ENCODE results near the gene PTPRU.
"Not testable (repeated sequence)": the region's sequence is repeated elsewhere in the genome, so short reads cannot be mapped to it uniquely, and the experiment has no call there.

Gene PTPRU

DNA sequence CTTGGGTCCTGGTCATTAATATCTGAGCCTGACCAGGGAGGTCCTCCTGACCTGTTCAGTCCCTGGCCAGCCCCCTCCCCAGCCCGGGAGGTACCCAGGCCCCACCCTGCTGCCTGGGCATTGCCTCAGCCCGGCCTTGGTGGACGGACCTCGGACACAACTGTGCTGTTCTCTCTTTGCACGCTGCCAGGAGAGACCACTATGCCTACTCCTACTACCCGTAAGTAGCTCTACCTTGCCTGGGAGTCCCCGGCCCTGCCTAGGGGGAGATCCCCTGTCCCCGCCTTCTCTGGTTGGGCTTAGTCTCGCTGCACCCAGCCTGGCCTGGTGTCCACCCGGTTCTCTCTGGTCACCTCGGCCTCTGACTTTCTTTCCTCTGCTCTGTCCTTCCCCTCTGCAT, 53.2 kb downstream of the PTPRU start:
- DNase-seq (ENCODE audit: low read depth in 2 of 2) = no peak

DNA sequence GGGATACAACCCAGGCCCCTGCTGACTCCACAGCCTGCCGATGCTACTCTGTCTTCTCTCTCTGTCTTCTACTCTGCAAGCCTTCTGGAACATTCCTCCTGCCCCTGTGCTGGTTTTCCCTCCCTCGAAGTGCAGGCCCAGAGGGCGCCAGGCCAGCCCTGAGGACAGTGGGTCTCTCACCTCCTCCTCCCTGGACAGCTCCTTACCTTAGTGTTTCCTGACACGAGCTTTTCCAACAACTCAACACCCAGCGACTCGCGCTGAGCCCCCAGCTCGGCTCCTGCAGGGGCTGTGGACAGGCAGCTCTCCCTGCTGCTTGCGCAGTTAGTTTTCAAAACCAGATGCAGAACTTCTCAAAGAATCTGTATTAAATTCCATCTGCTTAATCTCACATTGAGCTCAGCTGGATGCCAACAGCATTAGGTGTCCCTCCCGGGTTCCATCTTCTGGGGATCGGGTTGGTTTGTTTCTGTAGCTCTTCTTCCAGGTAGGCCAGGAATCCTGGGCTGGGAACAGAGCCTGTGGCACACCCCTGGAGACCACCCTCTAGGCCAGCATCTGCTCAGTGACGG, 54.2 kb downstream of the PTPRU start:
- no peak for DNase-seq (ENCODE audit: low read depth in 2 of 2)

DNA sequence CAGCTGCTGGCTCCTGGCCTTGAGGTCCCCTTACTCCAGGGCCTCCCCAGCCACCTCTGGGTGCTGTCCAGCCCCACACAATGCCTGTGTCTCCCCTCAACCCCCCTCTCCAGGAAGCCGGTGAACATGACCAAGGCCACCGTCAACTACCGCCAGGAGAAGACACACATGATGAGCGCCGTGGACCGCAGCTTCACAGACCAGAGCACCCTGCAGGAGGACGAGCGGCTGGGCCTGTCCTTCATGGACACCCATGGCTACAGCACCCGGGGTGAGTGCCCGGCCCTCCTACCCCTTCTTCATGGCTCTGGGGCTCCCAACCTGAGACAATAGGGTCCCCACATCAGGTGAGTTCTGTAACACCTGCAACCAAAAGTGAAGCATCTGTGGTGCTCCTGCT, 55.4 kb downstream of the PTPRU start:
- DNase-seq (ENCODE audit: low read depth in 2 of 2) = no peak

DNA sequence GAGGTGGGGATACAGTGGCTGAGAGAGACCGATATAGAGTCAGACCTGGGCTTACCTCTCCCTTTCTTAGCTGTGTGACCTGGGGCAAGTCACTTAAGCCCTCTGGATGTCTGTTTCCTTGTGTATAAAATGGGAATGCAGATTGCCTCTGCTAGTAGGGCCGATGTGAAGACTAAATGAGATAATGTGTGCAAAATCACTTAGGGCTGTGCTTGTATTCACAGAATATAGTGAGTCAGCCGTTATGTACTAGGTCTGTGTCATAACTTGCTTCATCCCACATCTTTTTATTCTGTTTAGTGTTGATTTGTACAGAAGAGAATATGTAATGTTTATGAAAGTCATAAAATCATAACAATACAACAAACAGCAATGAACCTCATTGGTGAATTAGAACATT, 56.0 kb downstream of the PTPRU start:
- no peak for DNase-seq (ENCODE audit: low read depth in 2 of 2)

DNA sequence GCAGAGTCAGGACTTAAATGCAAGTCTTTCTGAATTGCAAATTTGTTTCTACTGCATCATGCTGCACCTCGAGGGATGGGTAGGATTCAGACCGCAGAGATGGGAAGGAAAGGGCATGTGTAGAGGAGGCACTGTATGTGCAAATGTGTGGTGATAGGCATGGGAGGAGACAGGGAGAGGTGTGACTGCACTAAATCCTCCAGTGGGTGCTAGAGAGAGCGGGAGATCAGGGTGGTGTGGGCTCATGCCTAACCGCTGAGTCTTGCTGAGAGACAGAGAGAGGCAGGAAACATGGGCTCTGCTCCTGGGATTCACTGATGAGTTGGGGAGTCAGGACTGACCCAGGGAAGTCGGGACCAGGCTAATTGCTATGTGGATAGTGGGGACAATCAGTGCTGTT, 61.1 kb downstream of the PTPRU start:
- no peak for DNase-seq (ENCODE audit: low read depth in 2 of 2)

DNA sequence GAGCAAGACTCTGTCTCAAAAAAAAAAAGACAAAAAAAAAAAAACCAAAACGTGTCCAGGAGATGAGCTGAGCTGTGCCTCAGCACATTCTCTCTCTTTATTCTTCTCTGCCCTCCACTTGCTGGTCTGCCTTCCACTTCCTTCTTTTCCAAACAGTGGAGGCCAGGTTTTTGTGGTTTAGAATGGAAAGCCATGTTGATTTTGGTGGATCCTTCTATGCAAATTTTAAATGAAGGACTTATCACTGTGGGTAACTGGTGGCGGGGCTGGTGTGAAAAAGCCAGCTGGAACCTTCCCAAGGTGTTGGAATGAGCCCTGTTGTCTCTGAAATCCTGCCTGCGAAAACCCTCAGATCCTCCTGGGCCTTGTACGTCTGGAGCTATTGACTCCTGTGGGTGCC, 61.9 kb downstream of the PTPRU start:
- DNase-seq (ENCODE audit: low read depth in 2 of 2) = no peak

DNA sequence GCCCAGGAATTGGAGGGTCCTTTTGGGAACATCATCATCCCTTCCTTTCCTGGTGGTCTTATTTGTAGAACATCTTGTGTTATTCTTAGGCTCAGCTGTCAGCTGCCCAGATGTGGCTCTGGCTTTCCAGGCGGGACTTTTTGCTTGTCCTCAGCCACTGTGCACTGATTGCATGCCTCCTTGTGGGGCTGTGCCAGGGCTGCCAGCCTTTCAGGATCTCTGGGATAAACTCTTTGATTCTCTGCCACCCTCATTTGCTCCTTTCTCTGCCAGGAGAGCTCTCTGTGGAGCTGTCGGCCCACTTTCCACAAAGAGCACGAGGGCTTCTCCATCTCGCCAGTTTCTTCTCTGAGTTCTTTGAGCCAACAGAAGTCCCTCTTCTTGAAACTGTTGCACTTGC, 63.1 kb downstream of the PTPRU start:
- DNase-seq (ENCODE audit: low read depth in 2 of 2) = no peak

DNA sequence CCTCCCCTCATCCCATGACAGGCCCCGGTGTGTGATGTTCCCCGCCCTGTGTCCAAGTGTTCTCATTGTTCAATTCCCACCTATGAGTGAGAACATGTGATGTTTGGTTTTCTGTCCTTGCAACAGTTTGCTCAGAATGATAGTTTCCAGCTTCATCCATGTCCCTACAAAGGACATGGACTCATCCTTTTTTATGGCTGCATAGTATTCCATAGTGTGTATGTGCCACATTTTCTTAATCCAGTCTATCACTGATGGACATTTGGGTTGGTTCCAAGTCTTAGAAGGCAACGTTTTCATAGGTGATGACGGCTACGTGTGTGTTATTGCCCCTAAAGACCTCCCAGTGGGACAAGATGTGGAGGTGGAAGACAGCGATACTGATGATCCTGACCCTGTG, 65.4 kb downstream of the PTPRU start:
- not testable (repeated sequence) for DNase-seq (ENCODE audit: low read depth in 2 of 2)

DNA sequence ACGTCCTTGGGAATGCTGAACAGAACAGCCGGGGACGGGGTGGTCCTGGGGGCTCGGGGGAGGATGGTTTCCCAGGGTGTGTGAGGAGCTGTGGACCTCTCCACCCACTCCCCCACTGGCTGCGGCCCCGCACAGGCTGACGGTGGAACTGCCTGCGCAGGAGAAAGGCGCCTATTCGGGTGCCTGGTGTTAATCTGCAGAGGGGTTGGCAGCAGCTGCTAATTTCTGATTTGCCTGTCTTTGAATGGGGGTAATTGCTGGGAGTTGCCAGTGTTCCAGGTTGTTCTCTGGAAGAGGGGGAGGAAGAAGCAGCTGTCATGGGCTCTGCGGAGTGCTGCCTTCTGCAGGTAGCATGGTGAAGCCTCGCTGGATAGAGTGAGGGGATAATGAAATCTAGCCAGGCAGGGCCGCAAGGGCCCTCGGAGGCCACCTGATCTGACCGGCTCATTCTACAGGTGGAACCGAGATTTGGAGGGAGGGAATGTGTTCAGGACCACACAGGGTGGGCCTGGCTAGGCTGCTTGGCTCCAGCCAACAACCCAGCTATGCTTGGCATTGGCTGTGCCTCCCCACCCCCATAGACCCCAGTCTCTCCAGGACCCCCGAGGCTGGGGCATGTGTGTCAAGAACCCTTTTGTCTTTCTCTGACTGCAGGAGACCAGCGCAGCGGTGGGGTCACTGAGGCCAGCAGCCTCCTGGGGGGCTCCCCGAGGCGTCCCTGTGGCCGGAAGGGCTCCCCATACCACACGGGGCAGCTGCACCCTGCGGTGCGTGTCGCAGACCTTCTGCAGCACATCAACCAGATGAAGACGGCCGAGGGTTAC, 67.1 kb downstream of the PTPRU start:
- DNase-seq (ENCODE audit: low read depth in 2 of 2) = no peak

DNA sequence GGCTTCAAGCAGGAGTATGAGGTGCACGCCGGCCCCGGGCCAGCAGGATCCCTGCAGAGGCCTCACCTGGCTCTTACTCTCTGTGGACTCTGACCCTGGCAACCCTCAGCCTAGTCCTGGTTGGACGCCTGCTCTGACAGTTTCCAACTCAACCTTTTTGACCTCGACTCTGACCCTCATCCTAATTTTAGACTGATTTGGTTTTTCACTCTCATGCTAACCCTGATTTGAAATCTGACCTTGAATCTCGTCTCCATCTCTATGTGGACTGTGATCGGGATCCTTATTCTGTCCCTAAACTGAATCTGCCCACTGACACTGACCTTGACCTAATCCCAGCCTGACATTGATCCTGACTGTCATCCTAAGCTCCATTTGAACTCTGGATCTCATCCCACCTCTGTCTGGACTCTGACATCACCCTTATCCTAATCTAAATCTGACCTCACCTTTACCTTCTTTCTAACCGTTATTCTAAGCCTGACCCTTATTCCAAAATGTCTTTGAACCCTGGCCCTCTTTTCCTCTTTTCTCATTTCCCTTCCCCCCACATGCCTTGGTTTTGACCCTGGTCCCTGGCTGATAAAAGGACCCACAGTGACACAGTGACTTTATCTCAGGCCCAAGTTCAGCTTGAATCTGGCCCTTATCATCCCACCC, 67.8 kb downstream of the PTPRU start:
- no peak for DNase-seq (ENCODE audit: low read depth in 2 of 2)

DNA sequence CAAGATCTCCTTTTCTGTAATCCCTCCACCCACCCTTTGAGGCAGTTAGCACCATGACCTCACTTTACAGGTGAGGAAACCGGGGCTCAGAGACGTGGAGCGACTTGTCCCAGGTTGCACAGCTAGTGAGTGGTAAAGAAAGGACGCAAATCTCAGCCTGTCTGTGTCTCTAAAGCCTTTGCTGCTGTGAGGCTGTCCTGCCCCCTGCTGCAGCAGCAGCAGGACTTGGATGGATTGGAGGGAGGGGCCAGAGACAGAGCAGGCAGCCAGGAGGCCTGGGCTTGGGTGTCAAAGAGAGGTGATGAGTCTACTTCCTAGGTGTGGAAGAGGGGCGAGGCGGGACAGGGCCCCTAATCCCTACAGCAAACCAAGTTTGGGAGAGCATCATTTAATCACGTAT, 69.6 kb downstream of the PTPRU start:
- no peak for DNase-seq (ENCODE audit: low read depth in 2 of 2)

DNA sequence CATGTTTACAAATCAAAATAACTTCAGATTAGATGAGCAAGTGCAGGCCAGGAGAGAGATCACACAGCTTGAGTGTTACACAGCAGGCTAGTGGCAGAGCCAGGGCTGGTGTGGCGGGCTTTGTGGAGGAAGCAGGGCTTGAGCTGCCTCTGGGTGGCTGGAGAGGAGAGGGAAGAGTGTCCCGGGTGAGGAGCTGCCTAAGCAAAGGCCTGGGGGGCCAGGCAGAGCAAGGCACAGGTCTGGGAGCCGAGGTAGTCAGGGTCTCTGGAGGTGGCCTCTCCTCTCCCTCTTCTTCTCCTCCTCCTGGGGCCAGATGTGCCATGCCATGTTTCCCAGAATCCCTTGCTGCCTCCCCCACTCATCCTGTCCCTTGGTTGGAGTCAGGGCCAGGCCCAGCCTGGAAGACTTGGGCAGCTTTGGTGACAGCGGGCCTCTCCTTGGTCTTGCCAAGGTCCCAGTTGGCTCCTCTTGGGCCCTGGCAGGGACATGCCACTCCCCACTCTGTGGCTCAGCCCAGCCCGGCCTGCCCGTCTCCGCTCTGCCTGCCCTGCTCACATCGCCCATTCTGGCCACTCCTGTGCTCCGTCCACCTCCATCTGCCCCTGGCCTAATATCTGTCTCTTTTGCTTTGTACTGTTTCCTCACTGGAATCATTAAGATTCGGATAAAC, 70.3 kb downstream of the PTPRU start:
- no peak for DNase-seq (ENCODE audit: low read depth in 2 of 2)

DNA sequence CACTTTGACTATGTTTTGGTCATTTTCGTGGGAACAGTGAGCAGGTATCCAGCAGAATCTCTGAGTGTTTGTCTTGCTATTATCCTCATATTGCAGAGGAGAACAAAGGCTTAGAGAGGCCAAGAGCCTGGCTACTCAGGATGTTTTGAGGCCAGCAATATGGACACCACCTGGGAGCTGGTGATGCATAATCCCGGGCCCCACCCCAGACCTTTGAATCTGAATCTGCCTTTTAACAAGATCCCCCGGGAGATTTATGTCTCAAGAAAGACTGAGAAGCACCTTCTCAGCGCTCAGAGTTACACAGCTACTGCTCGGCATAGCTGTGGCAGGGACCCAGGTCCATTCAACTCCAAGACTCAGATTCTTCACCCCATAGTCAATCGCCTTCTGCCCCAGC, 72.8 kb downstream of the PTPRU start:
- no peak for DNase-seq (ENCODE audit: low read depth in 2 of 2)

DNA sequence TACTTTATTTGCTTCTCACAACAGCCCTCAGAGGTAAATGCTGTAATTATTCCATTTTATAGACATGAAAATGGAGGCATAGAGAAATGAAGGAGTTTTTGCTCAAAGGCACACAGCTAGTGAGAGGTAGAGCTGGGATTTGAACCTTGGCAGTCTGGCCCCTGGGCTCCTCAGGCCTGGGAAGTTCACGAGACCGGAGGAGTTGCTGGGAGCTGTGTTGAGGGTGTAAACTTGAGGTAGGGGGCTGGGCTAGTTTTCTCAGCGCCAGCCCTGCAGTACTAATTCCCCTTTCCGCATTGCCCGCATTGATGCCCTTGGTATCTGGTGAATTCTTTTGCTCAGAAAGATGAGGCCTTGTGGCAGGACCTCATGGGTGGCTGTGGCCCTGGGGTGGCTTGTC, 73.3 kb downstream of the PTPRU start:
- no peak for DNase-seq (ENCODE audit: low read depth in 2 of 2)

DNA sequence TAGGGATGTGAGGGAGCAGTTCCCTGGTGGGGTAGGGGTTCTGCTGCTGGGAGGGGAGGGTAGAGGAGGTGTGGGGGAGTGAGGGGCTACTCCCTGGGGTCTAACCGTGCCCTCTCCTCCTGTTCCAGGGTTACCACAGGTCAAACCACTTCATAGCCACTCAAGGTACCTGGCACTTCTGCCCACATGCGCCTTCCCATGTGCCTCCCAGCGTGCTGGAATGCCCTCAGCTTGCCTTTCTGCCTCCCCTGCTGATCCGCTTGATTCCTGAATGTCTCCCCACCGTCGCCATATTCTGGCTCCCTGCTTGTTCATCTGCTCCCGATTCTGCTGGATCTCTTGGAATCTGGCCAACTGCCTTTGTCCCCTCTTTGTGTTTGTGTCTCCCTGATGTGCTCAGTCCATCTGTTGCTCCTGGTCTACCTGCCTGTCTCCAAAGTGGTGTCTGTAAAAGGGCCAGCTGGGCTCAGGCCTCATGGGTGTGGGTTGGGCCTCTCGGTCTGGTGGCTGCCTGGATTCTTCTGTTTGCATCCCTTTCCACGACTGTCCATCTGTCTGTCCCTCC, 74.4 kb downstream of the PTPRU start:
- DNase-seq (ENCODE audit: low read depth in 2 of 2) = no peak

DNA sequence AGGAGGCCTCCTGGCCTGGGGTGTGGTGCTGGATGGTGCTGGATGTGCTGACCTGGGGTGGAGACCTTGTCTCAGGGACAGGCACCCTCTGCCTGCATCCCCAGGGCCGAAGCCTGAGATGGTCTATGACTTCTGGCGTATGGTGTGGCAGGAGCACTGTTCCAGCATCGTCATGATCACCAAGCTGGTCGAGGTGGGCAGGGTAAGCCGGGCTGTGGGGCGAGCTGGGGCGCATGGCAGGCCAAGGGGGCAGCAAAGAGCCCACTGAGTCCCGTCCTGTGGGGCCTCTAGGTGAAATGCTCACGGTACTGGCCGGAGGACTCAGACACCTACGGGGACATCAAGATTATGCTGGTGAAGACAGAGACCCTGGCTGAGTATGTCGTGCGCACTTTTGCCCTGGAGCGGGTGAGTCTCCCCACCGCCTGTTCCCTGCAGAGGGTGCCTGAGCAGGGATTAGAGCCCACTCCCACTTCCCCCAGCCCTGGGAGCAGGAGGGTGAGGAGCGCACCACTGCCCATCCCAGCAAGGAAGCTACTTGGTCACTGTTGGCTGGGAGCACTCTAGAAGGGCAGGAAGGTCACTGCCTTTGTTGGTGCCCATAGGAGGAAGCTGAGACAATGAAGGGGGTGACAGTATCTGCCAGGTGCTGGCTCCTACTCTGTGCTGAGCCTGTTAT, 75.2 kb downstream of the PTPRU start:
- DNase-seq (ENCODE audit: low read depth in 2 of 2) = no peak

DNA sequence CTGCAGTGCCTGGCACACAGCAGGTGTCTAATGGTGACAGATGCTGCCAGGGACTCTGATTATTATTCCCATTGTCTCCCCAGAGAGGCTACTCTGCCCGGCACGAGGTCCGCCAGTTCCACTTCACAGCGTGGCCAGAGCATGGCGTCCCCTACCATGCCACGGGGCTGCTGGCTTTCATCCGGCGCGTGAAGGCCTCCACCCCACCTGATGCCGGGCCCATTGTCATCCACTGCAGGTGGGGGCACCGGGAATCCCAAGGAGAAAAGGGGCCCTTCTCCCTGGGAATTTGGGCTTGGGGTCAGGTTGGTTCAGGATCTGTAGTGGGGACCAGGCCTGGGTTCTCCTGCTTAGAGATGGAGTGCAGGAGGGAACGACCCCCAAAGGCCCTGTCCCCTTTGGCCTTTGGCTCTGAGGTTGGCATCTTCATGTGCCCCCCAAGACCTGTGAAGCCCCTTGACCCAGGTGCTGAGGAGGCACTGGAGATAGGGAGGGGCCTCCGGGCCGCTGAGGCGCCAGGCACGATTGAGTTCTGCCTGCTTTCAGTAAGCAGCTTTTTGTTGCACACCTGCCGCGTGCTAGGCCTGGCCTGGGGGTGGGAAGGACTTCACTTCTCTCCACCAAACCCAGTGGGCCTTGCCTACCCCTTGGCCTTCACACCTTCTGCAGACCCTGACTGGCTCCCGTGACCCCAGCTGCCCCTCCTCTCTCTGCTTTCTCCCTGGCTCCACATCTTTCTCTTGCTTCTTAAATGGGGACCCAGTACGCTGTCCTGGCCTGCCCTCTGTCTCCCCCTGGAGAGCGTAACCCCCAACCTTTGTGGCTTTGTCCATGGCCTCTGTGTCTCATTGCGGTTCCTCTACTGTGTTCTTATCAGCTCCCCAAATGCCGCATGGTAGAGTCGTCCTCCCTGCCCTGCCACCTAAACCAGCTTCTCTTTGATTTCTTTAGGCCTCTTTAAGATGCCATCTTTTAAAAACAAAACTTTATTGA, 76.4 kb downstream of the PTPRU start:
- no peak for DNase-seq (ENCODE audit: low read depth in 2 of 2)

DNA sequence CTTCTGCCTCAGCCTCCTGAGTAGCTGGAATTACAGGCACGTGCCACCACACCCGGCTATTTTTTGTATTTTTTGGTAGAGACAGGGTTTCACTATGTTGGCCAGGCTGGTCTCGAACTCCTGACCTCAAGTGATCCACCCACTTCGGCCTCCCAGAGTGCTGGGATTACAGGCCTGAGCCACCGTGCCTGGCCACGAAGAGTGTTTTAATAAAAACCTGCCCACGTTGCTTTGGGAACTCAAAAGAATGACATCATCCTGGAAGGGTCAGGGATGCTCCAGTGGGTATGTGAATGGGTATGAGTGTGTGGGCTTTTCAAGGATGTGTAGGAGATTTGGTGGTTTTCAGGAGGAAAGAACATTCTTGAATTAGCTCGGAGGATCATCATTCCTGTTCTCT, 78.4 kb downstream of the PTPRU start:
- DNase-seq (ENCODE audit: low read depth in 2 of 2) = not testable (repeated sequence)

DNA sequence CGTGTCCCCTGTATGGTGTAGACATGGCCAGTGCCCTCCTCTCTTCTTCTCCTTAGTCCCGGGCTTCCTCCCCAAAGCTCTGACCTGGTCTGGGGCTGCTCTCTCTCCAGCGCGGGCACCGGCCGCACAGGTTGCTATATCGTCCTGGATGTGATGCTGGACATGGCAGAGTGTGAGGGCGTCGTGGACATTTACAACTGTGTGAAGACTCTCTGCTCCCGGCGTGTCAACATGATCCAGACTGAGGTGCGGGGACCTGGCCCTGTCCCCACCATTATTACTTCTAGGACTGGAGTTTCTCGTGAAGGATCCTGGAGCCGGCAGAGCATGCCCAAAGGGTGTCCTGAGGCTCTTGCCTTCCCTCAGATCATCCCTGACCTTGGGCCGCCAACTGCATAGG, 78.9 kb downstream of the PTPRU start:
- DNase-seq (ENCODE audit: low read depth in 2 of 2) = no peak

DNA sequence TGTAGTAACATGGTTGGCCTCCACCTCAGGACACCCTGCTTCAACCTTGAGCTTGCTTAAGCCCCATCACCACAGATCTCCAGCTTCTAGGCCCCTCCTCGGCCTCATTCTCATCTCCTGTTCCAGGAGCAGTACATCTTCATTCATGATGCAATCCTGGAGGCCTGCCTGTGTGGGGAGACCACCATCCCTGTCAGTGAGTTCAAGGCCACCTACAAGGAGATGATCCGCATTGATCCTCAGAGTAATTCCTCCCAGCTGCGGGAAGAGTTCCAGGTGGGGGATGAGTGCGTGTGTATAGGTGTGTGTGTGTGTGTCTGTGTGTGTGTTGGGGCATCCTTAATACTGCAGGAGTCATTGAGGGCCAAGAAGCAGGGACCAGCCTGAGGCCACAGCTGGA, 79.6 kb downstream of the PTPRU start:
- no peak for DNase-seq (ENCODE audit: low read depth in 2 of 2)

All from stimulated activated CD8-positive, alpha-beta memory T cell treated with anti-CD3 and anti-CD28 coated beads, Interleukin-7, amount 100 ng/mL, for 4 hours (primary cell).